WERI-Rb-1 (cell line): ENCODE data around the gene C20orf141.

Experiments used
- DNase-seq: peaks from one replicate; pipeline ENCODE4 v3.0.0-alpha.2; 2020
- H3K27ac ChIP-seq: fragments of 250-450 bp; sonication (Bioruptor Pico); 2 replicates; pipeline ENCODE4 v1.5.1; 2020; ENCODE audit warnings: mild to moderate bottlenecking, moderate library complexity
- H3K27me3 ChIP-seq: fragments of 250-450 bp; sonication (Bioruptor Pico); 2 replicates; pipeline ENCODE4 v1.5.1; 2021; ENCODE audit warnings: mild to moderate bottlenecking, low read depth, moderate library complexity; ENCODE audit not compliant: insufficient read depth, severe bottlenecking
- H3K36me3 ChIP-seq: fragments of 250-450 bp; sonication (Bioruptor Pico); 2 replicates; pipeline ENCODE4 v1.5.1; 2020; ENCODE audit warnings: mild to moderate bottlenecking, moderate library complexity
- H3K4me3 ChIP-seq: 2 replicates; pipeline ENCODE4 v1.5.1; 2011; ENCODE audit warnings: low read depth, mild to moderate bottlenecking, control low read depth, low read length
- H3K9me3 ChIP-seq: fragments of 250-450 bp; sonication (Bioruptor Pico); 2 replicates; pipeline ENCODE4 v1.5.1; 2021; ENCODE audit warnings: mild to moderate bottlenecking, moderate library complexity; ENCODE audit not compliant: severe bottlenecking
- CTCF ChIP-seq: IDR thresholded peaks from 2 replicates; pipeline ENCODE4 v1.5.1; 2011; ENCODE audit warnings: low read depth, mild to moderate bottlenecking, control low read depth, inconsistent platforms, low read length

The C20orf141 gene

GRCh38 chr20:2801286-2801728, 13.5 kb upstream of the C20orf141 start:
- Histone ChIP-seq H3K27ac (peak overlapping the region; percentile 67), H3K36me3 (peaks cover 25% of the 10 kb centered on the region), H3K4me3 (peak overlapping the region; percentile 59), H3K9me3 (no peaks in the 10 kb centered on the region), H3K27me3 (no peaks in the 10 kb centered on the region)
- no peak for TF ChIP-seq CTCF
- DNase-seq = no peak

GRCh38 chr20:2804041-2804828, 10.6 kb upstream of the C20orf141 start:
- Histone ChIP-seq H3K9me3 (peaks cover under 1% of the 10 kb centered on the region), H3K27me3 (no peaks in the 10 kb centered on the region), H3K27ac (no peak overlapping the region), H3K4me3 (no peak overlapping the region), H3K36me3 (no peaks in the 10 kb centered on the region; the same call in 1 of the 2 replicates)
- TF ChIP-seq CTCF = no peak
- DNase-seq = no peak

GRCh38 chr20:2804852-2805688, 9.7 kb upstream of the C20orf141 start:
- Histone ChIP-seq H3K27me3 (no peaks in the 10 kb centered on the region), H3K36me3 (no peaks in the 10 kb centered on the region; the same call in 1 of the 2 replicates), H3K4me3 (no peak overlapping the region), H3K9me3 (peaks cover 6% of the 10 kb centered on the region), H3K27ac (no peak overlapping the region)
- no peak for TF ChIP-seq CTCF
- no peak for DNase-seq

- Histone ChIP-seq H3K9me3 (peaks cover 6% of the 10 kb centered on the region), H3K27ac (no peak overlapping the region), H3K27me3 (no peaks in the 10 kb centered on the region), H3K36me3 (no peaks in the 10 kb centered on the region), H3K4me3 (no peak overlapping the region)
- no peak for DNase-seq
- no peak for TF ChIP-seq CTCF
Observed at GRCh38 chr20:2805689-2806350, 9.0 kb upstream of the C20orf141 start.

GRCh38 chr20:2806351-2806701, 8.5 kb upstream of the C20orf141 start:
- H3K27ac ChIP-seq = no peak overlapping the region
- TF ChIP-seq CTCF = no peak
- no peaks in the 10 kb centered on the region for H3K27me3 ChIP-seq
- no peak overlapping the region for H3K4me3 ChIP-seq
- DNase-seq = no peak
- no peaks in the 10 kb centered on the region for H3K36me3 ChIP-seq
- peaks cover 6% of the 10 kb centered on the region for H3K9me3 ChIP-seq
